COLO829 (cell line): Measurements from ENCODE around the gene MTG1.
"Not testable (repeated sequence)": the region's sequence is repeated elsewhere in the genome, so short reads cannot be mapped to it uniquely, and the experiment has no call there.

Source experiments
- DNase-seq: peaks from one replicate; pipeline ENCODE4 v3.0.0; 2012; ENCODE audit warnings: low spot score

The MTG1 gene

GRCh38 chr10:133466683-133467275, 72.8 kb downstream of the MTG1 start:
- DNase-seq: no peak

DNA sequence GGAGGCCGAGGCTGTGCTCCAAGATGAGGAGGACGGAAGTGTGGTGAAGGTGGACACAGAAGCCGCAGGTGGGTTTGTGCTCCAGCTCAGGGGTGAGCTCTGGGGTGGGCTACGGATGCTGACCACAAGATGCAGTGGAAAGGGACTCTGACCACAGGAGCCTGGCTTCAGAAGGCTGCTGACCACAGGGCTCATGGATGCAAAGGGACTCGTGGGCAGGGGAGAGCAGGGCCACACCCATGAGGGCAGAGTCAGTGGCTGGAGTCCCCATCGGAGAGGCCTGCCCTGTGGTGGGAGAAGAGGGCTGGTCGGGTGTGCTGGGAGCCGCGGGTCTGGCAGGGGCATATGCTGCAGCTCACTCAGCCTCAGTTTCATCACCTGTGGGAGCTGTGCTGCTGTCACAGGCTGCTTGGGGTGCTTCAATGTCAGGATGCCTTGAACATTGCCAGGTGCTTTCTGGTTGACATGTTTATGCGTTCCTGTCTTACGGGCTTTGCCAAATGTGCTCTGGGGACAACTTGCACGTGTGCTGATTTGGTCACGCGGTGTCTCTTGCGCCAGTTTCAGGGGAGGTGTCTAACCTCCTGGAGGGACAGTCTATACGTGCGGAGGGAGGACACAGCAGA, 73.4 kb downstream of the MTG1 start:
- no peak for DNase-seq

- DNase-seq: not testable (repeated sequence)
Measured at GRCh38 chr10:133469205-133469604, 75.2 kb downstream of the MTG1 start.

DNA sequence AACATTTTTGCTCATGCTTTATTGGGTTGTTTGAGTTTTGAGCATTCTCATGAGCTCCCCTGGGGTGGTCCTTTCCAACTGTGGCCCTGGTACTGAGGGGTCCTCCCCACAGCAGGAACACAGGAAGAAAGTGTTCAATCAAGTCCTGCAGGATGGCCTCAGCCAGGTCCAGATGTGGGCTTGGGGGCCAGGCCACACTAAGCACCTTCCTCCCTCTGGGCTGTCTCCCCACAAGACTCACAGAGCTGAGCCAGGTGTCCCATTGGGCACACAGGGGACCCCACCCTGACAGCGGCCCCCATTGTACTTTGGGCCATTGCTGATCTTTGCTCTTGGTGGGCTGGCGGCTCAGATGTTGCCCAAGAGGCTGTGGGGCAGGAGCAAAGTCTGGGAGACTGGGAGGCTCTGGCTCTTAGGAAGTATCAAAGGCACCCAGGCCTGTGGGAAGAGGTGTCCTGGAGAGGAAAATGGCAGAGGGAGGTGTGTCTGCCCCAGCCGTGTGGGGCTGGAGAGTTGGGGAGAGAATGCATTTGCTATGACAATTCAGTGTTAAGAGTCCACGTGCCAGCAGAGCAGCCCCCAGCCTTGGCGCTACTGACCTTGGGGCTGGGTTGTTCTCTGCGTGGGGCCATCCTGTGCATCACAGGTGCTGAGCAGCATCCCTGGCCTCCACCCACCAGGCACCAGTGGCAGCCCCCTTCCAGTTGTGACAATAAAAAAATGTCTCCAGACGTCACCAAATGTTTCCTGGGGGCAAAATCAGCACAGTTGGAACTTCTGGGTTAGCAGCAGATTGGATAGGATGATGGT, 77.5 kb downstream of the MTG1 start:
- DNase-seq: no peak
